ENCODE results near the gene C1orf94. TPM values are rescaled to one million over a fixed set of nuclear protein-coding genes. Genes with fewer than 3 reads are reported as not detected.

The C1orf94 gene
- polyA plus RNA-seq, 1 experiment = 0.10 TPM

- Histone ChIP-seq H3K27me3 (ENCODE audit: control insufficient read depth, insufficient read depth, low read length) (peaks cover 6% of the 10 kb centered on the region), H3K27ac (ENCODE audit: low read depth, low read length) (no peak within 1 kb of the TSS), H3K9me3 (ENCODE audit: control insufficient read depth, insufficient read depth, low read length) (no peaks in the 10 kb centered on the region; the same call in 1 of the 2 replicates), H3K4me3 (ENCODE audit: low read depth, low read length) (peak within 1 kb of the TSS; percentile 68)
- POLR2A ChIA-PET = no interaction called here
- DNase-seq (ENCODE audit: low read depth, low spot score) = peak; percentile 24
- TF ChIP-seq CTCF (IDR thresholded peaks at IDR 0.05; ENCODE audit: low read depth, low read length) = no peak
- CTCF ChIA-PET = interaction anchor here (0.7 to 2.7 kb wide), 3 partner anchors 37 to 525 kb away, joined by 3 to 13 read pairs (median 7); no protein-coding TSS in a partner anchor
Observed at GRCh38 chr1:34164771-34165391, 11.8 kb upstream of the C1orf94 start, which contains the start of gene CSMD2. TSS of gene CSMD2 (minus strand) at chr1:34165230. CDS start at chr1:34165097, 133 bp downstream.

- POLR2A ChIA-PET = no interaction called here
- DNase-seq (ENCODE audit: low read depth, low spot score) = no peak
- Histone ChIP-seq H3K9me3 (ENCODE audit: control insufficient read depth, insufficient read depth, low read length) (no peaks in the 10 kb centered on the region; the same call in 1 of the 2 replicates), H3K27me3 (ENCODE audit: control insufficient read depth, insufficient read depth, low read length) (peaks cover 6% of the 10 kb centered on the region), H3K27ac (ENCODE audit: low read depth, low read length) (no peak overlapping the region), H3K4me3 (ENCODE audit: low read depth, low read length) (peak overlapping the region; percentile 68)
- CTCF ChIA-PET = interaction anchor here (0.7 kb wide), 1 partner anchor 36 kb away, joined by 7 read pairs; no protein-coding TSS in a partner anchor
- TF ChIP-seq CTCF (IDR thresholded peaks at IDR 0.05; ENCODE audit: low read depth, low read length) = no peak
Observed at GRCh38 chr1:34165422-34165921, 11.2 kb upstream of the C1orf94 start.

- DNase-seq (ENCODE audit: low read depth, low spot score) = no peak
- Histone ChIP-seq H3K9me3 (ENCODE audit: control insufficient read depth, insufficient read depth, low read length) (no peaks in the 10 kb centered on the region; the same call in 1 of the 2 replicates), H3K27me3 (ENCODE audit: control insufficient read depth, insufficient read depth, low read length) (peaks cover 6% of the 10 kb centered on the region), H3K27ac (ENCODE audit: low read depth, low read length) (no peak overlapping the region), H3K4me3 (ENCODE audit: low read depth, low read length) (peak overlapping the region; percentile 29)
- POLR2A ChIA-PET = no interaction called here
- CTCF ChIA-PET = interaction anchor here (0.9 kb wide), 1 partner anchor 533 kb away, joined by 3 read pairs; no protein-coding TSS in a partner anchor
- TF ChIP-seq CTCF (IDR thresholded peaks at IDR 0.05; ENCODE audit: low read depth, low read length) = no peak
Observed at GRCh38 chr1:34166191-34166624, 10.5 kb upstream of the C1orf94 start.

- no peak overlapping the region for H3K27ac ChIP-seq (ENCODE audit: low read depth, low read length)
- peak overlapping the region; percentile 29 for H3K4me3 ChIP-seq (ENCODE audit: low read depth, low read length)
- H3K9me3 ChIP-seq (ENCODE audit: control insufficient read depth, insufficient read depth, low read length) = no peaks in the 10 kb centered on the region; the same call in 1 of the 2 replicates
- peaks cover 6% of the 10 kb centered on the region for H3K27me3 ChIP-seq (ENCODE audit: control insufficient read depth, insufficient read depth, low read length)
- CTCF ChIA-PET = interaction anchor here (0.9 kb wide), 1 partner anchor 534 kb away, joined by 3 read pairs; no protein-coding TSS in a partner anchor
- POLR2A ChIA-PET = no interaction called here
- no peak for DNase-seq (ENCODE audit: low read depth, low spot score)
- no peak for TF ChIP-seq CTCF (IDR thresholded peaks at IDR 0.05; ENCODE audit: low read depth, low read length)
Observed at GRCh38 chr1:34166625-34167361, 9.9 kb upstream of the C1orf94 start.
